GM12878 (cell line): ENCODE measurements around the gene HAAO. TPM values are rescaled to one million over a fixed set of nuclear protein-coding genes. Genes with fewer than 3 reads are reported as not detected.

ENCODE experiments used
- ATAC-seq: fragments of 200-7000 bp; cut with Tn5 transposase; 3 replicates; pipeline ENCODE4 v1.9.1; 2020; ENCODE audit warnings: mild to moderate bottlenecking, moderate library complexity
- BruUV-seq: library from RNA; stranded (reverse); fragments of 400-500 nt; replicated peaks from 2 replicates; lab custom pipeline; 2021; lab: Mats Ljungman, UMichigan
- CTCF ChIA-PET: fragments of 300-600 bp; sonication (Branson Sonifier 250); formaldehyde crosslinking; extraction: SDS; loops from one replicate; lab custom pipeline; 2021; ENCODE audit warnings: inconsistent platforms; lab: Yijun Ruan, JAX
- POLR2A ChIA-PET: fragments of 350-600 bp; formaldehyde crosslinking; extraction: SDS; loops from one replicate; lab custom pipeline; 2021; ENCODE audit warnings: inconsistent platforms; lab: Charles Lee
- RAD21 ChIA-PET: fragments of 300-600 bp; sonication (Branson Sonifier 250); formaldehyde crosslinking; loops from one replicate; lab custom pipeline; 2023; ENCODE audit warnings: antibody characterized with exemption; ENCODE audit not compliant: unreplicated experiment; lab: Charles Lee
- SMC1A ChIA-PET: fragments of 300-600 bp; sonication (Branson Sonifier 250); formaldehyde crosslinking; loops from one replicate; lab custom pipeline; 2023; ENCODE audit not compliant: unreplicated experiment, uncharacterized antibody; lab: Charles Lee
- DNase-seq: peaks from one replicate; pipeline ENCODE4 v3.0.0-alpha.2; 2011; ENCODE audit warnings: low read depth, low spot score
- FAIRE-seq: peaks from 3 replicates; lab custom pipeline; 2011; peaks lifted over from hg19 to GRCh38; lab: Jason Lieb, UNC
- H2AFZ ChIP-seq: 2 replicates; pipeline ENCODE4 v1.6.0; 2011; ENCODE audit warnings: low read depth, low read length, control low read depth; ENCODE audit not compliant: control insufficient read depth
- H3K27ac ChIP-seq: 2 replicates; pipeline ENCODE4 v1.5.1; 2011; ENCODE audit warnings: control low read depth; ENCODE audit not compliant: control insufficient read depth, insufficient read depth
- H3K27me3 ChIP-seq, 2 experiments: replicated peaks in 1 of 2; 2 replicates each; pipeline versions ENCODE4 v1.6.0 to v1.6.1; 2011; ENCODE audit warnings: low read length in 1 of 2; ENCODE audit not compliant: control insufficient read depth in 2 of 2, insufficient read depth in 2 of 2
- H3K36me3 ChIP-seq, 2 experiments: 2 replicates each; pipeline ENCODE4 v1.5.1; 2011; ENCODE audit warnings: low read length in 1 of 2; ENCODE audit not compliant: control insufficient read depth in 2 of 2, insufficient read depth in 2 of 2
- H3K4me1 ChIP-seq: 2 replicates; pipeline ENCODE4 v1.6.1; 2011; ENCODE audit warnings: mild to moderate bottlenecking, low read length, moderate library complexity, mixed read lengths; ENCODE audit not compliant: control insufficient read depth, insufficient read depth
- H3K4me2 ChIP-seq: 2 replicates; pipeline ENCODE4 v1.6.0; 2011; ENCODE audit warnings: control low read depth; ENCODE audit not compliant: control insufficient read depth, insufficient read depth
- H3K4me3 ChIP-seq: fragments of 200-600 bp; sonication (generic); 2 replicates; pipeline ENCODE4 v1.5.1; 2016
- H3K79me2 ChIP-seq: 2 replicates; pipeline ENCODE4 v1.6.0; 2011; ENCODE audit warnings: low read length; ENCODE audit not compliant: control insufficient read depth, insufficient read depth
- H3K9ac ChIP-seq: 2 replicates; pipeline ENCODE4 v1.8.0; 2011; ENCODE audit warnings: low read length, control low read depth, mixed read lengths; ENCODE audit not compliant: control insufficient read depth, insufficient read depth
- H3K9me3 ChIP-seq: replicated peaks from 3 replicates; pipeline ENCODE4 v1.5.1; 2011; ENCODE audit warnings: mild to moderate bottlenecking, low read length; ENCODE audit not compliant: control insufficient read depth, insufficient read depth
- H4K20me1 ChIP-seq: 2 replicates; pipeline ENCODE4 v1.6.0; 2011; ENCODE audit not compliant: control insufficient read depth, insufficient read depth
- CREB1 ChIP-seq: IDR thresholded peaks from 2 replicates; pipeline ENCODE4 v1.6.1; 2012; ENCODE audit warnings: low read depth, mild to moderate bottlenecking, inconsistent platforms
- RAD51 ChIP-seq: fragments of 450-650 bp; IDR thresholded peaks from 2 replicates; pipeline ENCODE4 v1.6.1; 2016; ENCODE audit warnings: moderate library complexity, mild to moderate bottlenecking, inconsistent platforms
- WRNIP1 ChIP-seq: IDR thresholded peaks from 2 replicates; pipeline ENCODE4 v1.6.1; 2011; ENCODE audit warnings: low read depth, low read length, improper control_type of control experiment, borderline replicate concordance
- YY1 ChIP-seq: IDR thresholded peaks from 2 replicates; pipeline ENCODE4 v1.6.1; 2011; ENCODE audit warnings: low read depth, mild to moderate bottlenecking, low read length
- ZNF24 ChIP-seq: fragments of 450-650 bp; IDR thresholded peaks from 2 replicates; pipeline ENCODE4 v1.6.1; 2017; ENCODE audit warnings: antibody characterized with exemption, mild to moderate bottlenecking
- ZNF687 ChIP-seq: fragments of 450-650 bp; IDR thresholded peaks from 2 replicates; pipeline ENCODE4 v1.6.1; 2017; ENCODE audit warnings: mild to moderate bottlenecking, moderate library complexity
- WGBS: methylation state at CpG from one replicate; pipeline ENCODE4 v1.1.6; 2016; ENCODE audit warnings: low lambda C conversion rate; ENCODE audit not compliant: insufficient replicate concordance, insufficient coverage; ENCODE audit errors: missing lambda C conversion rate; 5-methylcytosine and 5-hydroxymethylcytosine counted together
- in situ Hi-C: fragments of 300-500 bp; cut with MboI; formaldehyde crosslinking; loops from 9 replicates; pipeline ENCODE4 v1.14.3; 2018; ENCODE audit warnings: mixed read lengths
- intact Hi-C: fragments of 100-400 bp; cut with micrococcal nuclease; formaldehyde crosslinking; loops from one replicate; pipeline ENCODE4 v1.14.2; 2022; ENCODE audit not compliant: unreplicated experiment
- polyA plus RNA-seq, 11 experiments: library from polyadenylated mRNA; depleted of rRNA in 4 of 11; unstranded in 6 of 11; stranded (reverse) in 5 of 11; fragments of >200 nt; fragmentation: Nextera tagmentation in 4 of 11; fragmentation: Illumina TruSeq in 1 of 11; extraction: Ambion mirVana in 4 of 11; extraction: Trizol in 1 of 11; gene quantifications; 1 replicate in 1 of 11; 2 replicates in 10 of 11; pipeline versions ENCODE4 v1.2.1 to v1.2.3, GENCODE V29; 2011 to 2016; ENCODE audit warnings: inconsistent platforms in 2 of 11, missing spikeins in 2 of 11, low read depth in 1 of 11
- total RNA-seq, 4 experiments: library from RNA; depleted of rRNA in 3 of 4; stranded (reverse); fragments of >200 nt in 3 of 4; fragmentation: Illumina TruSeq in 1 of 4; extraction: Trizol in 1 of 4; gene quantifications; 2 replicates each; pipeline versions ENCODE4 v1.2.1 to v1.2.3, GENCODE V29; 2013 to 2021
- TF ChIP-seq, protein P1 (sequence below): fragments of 450-650 bp; IDR thresholded peaks from 2 replicates; pipeline ENCODE4 v1.6.1; 2016; ENCODE audit warnings: mild to moderate bottlenecking

HAAO gene
- total and polyA plus RNA-seq, 10 of the 15 experiments (the other 5 are each of a cell fraction or from before 2014, with no cell fraction given) = 4.3 to 58.7 (median 26.8) TPM

- 42% methylated on average over 3 of the region's 3 CpGs for WGBS
- in situ Hi-C loops (no loop called here), intact Hi-C loops (no loop called here)
- Histone ChIP-seq H3K4me2 (peak overlapping the region; percentile 55; the same call in 1 of the 2 replicates), H3K27ac (peak overlapping the region; percentile 63), H4K20me1 (no peaks in the 10 kb centered on the region), H3K27me3 (no peaks in the 10 kb centered on the region), H3K9me3 (peaks cover 1% of the 10 kb centered on the region; the same call in 2 of the 3 replicates), H3K36me3 (no peaks in the 10 kb centered on the region), H3K4me3 (0 out of 2 replicates have a peak overlapping the region, but pooled peaks have one; percentile 13), H3K4me1 (peaks cover 5% of the 10 kb centered on the region), H3K9ac (no peak overlapping the region), H2AFZ (peak overlapping the region; percentile 47), H3K79me2 (no peaks in the 10 kb centered on the region)
- SMC1A ChIA-PET = interaction anchor here (0.6 to 3.4 kb wide), 15 partner anchors 9 to 208 kb away, joined by 3 to 18 read pairs (median 5); no protein-coding TSS in a partner anchor
- no peak for DNase-seq
- RAD21 ChIA-PET = interaction anchor here (0.7 to 1.8 kb wide), 8 partner anchors 12 to 188 kb away, joined by 3 to 10 read pairs (median 4); partner anchors contain the start of gene HAAO
- POLR2A ChIA-PET = interaction anchor here (0.6 to 2.0 kb wide), 10 partner anchors 9 to 1264 kb away, joined by 3 to 8 read pairs (median 6); partner anchors contain the start of gene HAAO
- FAIRE-seq = no peak
- CTCF ChIA-PET = interaction anchor here (0.6 to 1.9 kb wide), 9 partner anchors 9 to 138 kb away, joined by 3 to 6 read pairs (median 4); no protein-coding TSS in a partner anchor
- no TSS peak for BruUV-seq
- peak; percentile 23; the same call in 1 of the 3 replicates for ATAC-seq
- TF ChIP-seq RAD51 (peak; percentile 86), CREB1 (no peak), YY1 (peak; percentile 26; the same call in 1 of the 2 replicates), WRNIP1 (no peak)
These were observed 16.6 kb downstream of the HAAO start for GRCh38 chr2:42775810-42776209.

- ChIA-PET SMC1A (interaction anchor here (0.5 to 3.4 kb wide), 17 partner anchors 9 to 207 kb away, joined by 3 to 18 read pairs (median 4); no protein-coding TSS in a partner anchor), POLR2A (interaction anchor here (0.6 to 2.0 kb wide), 12 partner anchors 9 to 934 kb away, joined by 3 to 8 read pairs (median 4); partner anchors contain the start of gene HAAO), RAD21 (interaction anchor here (0.6 to 1.8 kb wide), 10 partner anchors 12 to 187 kb away, joined by 3 to 10 read pairs (median 4); partner anchors contain the start of gene HAAO), CTCF (interaction anchor here (0.6 to 1.9 kb wide), 9 partner anchors 17 to 443 kb away, joined by 3 to 6 read pairs (median 4); no protein-coding TSS in a partner anchor)
- FAIRE-seq (peak; percentile 69), DNase-seq (no peak), ATAC-seq (peak; percentile 51)
- in situ Hi-C loops (no loop called here), intact Hi-C loops (no loop called here)
- no peaks in the 10 kb centered on the region for H3K36me3 ChIP-seq
- no peaks in the 10 kb centered on the region for H3K27me3 ChIP-seq
- no peaks in the 10 kb centered on the region for H4K20me1 ChIP-seq
- no peaks in the 10 kb centered on the region for H3K79me2 ChIP-seq
- WGBS = 5% methylated on average over 1 of the region's 2 CpGs
- no TSS peak for BruUV-seq
- H3K27ac ChIP-seq = peak overlapping the region; percentile 63
- H2AFZ ChIP-seq = peak overlapping the region; percentile 47
- peaks cover 1% of the 10 kb centered on the region; the same call in 2 of the 3 replicates for H3K9me3 ChIP-seq
- H3K4me3 ChIP-seq = peak overlapping the region; percentile 13; the same call in 1 of the 2 replicates
- peaks cover 5% of the 10 kb centered on the region for H3K4me1 ChIP-seq
- H3K4me2 ChIP-seq = peak overlapping the region; percentile 55; the same call in 1 of the 2 replicates
- peak overlapping the region; percentile 34; the same call in 1 of the 2 replicates for H3K9ac ChIP-seq
- peak; percentile 46; the same call in 1 of the 2 replicates for TF ChIP-seq ZNF687
- TF ChIP-seq, protein P1, sequence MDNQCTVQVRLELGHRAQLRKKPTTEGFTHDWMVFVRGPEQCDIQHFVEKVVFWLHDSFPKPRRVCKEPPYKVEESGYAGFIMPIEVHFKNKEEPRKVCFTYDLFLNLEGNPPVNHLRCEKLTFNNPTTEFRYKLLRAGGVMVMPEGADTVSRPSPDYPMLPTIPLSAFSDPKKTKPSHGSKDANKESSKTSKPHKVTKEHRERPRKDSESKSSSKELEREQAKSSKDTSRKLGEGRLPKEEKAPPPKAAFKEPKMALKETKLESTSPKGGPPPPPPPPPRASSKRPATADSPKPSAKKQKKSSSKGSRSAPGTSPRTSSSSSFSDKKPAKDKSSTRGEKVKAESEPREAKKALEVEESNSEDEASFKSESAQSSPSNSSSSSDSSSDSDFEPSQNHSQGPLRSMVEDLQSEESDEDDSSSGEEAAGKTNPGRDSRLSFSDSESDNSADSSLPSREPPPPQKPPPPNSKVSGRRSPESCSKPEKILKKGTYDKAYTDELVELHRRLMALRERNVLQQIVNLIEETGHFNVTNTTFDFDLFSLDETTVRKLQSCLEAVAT = 0 out of 2 replicates have a peak, but pooled peaks have one; percentile 12
- TF ChIP-seq ZNF24 = peak; percentile 52; the same call in 1 of the 2 replicates
These were observed 17.2 kb downstream of the HAAO start for GRCh38 chr2:42775186-42775585.
